ENCODE results near the gene LUZP2.

Gene LUZP2

DNA sequence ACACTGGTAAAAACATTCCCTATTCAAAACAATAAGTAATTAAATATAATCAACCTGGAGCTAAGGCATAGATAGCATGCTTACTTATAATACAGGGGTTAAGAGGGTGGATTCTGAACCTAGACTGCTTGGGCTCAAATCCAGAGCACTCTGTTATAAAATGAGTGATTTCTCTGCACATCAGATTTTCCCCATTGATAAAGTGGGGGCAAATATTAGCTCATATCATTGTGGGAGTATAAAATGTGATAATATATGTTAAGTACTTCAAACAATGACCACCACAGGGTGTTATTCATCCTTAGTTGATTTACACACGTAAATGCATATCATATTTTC is 139.4 kb downstream of the LUZP2 start:
- DNase-seq = no peak

DNA sequence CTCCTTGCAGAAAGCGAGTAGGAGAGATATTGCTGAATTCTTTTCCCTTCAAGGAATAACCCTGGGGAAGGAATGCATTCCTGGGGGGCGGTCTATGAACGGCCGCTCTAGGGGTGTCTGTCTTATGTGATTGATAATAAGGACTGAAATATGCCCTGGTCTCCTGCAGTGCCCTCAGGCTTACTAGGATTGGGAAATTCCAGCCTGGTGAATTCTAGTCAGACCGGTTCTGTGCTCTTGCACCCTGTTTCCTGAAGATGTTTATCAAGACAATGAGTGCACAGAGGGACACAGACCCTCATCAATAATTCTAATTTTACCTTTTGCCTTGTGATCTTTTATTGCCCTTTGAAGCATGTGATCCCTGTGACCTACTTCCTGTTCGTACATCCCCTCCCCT is 140.7 kb downstream of the LUZP2 start:
- no peak for DNase-seq

DNA sequence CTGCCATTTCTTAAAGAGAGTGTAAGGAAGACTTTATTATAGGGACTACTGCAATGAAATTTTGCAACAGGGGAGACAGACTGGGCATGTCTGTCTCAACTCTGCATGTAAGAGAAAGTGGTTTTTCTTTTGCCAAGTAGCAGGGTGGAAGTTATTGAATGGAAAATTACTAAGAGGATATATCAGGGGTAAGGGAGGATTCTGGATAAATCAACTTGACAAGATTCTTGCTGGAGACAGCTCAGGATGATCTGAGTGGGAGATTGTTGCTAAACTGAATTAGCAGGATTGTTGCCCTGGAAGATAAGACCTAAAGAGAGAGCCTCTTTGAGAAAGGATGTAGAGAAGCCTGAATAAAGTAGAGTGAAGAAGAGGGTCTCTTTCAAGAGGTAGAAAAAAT is 145.8 kb downstream of the LUZP2 start:
- no peak for DNase-seq

DNA sequence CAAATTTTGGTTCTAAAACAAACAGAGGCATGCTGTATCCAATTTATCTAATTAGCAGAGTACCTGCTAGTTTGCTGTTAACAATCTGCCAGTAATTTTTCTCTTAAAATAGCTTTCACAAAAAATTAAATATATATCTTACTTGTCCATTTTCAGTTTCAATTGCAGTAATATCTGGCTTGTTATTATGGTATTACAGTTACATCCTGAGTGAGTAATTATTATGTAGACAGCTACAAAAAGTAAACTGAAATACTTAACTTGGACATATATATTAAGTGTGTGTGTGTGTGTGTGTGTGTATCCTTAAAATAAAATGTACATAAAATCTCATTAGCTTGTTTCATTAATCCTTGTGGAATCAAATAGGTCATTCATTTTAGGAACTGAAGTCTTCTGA is 148.7 kb downstream of the LUZP2 start:
- no peak for DNase-seq

DNA sequence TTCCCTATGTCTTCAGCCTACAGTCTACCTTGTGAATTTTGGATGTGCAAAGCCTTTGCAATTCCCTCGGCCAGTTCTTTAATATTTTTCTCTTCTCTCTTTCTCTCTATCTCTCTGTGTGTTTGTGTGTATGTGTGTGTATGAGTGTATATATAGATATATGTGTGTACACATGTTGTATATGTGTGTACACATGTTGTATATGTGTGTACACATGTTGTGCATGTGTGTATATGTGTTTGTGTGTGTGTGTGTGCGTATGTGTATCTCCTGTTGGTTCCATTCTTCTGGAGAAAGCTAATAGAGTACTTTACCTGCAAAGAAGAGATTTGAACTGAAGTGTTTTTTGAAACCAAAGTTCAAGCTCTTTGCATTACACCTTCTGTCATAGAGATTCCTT is 155.0 kb downstream of the LUZP2 start:
- no peak for DNase-seq

DNA sequence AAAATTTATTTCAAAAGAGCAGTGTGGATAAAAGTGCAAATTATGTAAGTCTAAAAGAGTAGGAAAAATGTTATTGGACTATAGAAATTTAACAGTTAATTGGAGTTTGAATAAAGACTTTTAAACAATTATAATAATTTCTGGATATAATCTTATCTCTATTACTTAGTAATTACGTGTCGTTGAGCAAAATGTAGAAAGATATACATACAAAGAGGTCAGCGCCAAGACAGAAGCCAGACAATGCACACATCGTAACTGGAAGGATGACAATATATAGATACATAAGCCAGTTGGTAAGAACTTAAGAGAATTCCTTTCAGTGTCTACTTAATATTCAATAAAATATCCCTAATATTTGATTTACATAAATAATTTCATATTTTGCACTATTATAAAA is 157.0 kb downstream of the LUZP2 start:
- no peak for DNase-seq

DNA sequence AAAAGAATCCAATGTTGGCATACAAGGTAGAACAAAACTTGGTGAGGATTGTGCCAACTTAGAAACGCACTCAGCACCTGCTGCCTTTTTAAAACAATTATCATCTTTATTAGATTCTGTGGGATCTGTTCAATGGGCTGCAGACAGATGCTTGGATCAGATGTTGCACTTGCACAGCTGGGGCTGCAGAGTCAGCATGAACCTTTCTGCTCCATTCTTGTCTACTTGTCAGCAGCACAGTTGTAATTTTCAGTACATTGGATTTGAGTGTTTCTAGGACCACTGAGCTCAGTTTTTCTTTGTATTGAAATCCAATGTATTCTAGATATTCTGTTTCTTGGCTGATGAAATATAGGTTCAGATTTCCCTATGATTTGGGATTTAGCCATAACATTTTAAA is 164.5 kb downstream of the LUZP2 start:
- no peak for DNase-seq

DNA sequence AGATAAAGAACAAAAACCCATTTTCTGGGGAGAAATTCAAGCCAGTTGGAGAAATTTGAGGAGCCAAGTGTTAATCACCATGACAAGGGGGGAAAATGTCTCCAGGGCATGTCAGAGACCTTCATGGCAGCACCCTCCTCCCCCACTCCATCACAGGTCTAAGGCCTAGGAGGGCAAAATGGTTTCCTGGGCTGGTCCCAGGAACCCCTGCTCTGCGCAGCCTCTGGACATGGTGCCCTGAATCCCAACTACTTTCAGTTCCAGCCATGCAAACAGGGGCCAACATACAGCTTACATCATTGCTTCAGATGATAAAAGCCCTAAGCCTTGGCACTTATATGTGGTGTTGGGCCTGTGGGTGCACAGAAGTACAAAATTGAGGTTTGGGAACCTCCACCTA is 167.5 kb downstream of the LUZP2 start:
- DNase-seq = no peak

DNA sequence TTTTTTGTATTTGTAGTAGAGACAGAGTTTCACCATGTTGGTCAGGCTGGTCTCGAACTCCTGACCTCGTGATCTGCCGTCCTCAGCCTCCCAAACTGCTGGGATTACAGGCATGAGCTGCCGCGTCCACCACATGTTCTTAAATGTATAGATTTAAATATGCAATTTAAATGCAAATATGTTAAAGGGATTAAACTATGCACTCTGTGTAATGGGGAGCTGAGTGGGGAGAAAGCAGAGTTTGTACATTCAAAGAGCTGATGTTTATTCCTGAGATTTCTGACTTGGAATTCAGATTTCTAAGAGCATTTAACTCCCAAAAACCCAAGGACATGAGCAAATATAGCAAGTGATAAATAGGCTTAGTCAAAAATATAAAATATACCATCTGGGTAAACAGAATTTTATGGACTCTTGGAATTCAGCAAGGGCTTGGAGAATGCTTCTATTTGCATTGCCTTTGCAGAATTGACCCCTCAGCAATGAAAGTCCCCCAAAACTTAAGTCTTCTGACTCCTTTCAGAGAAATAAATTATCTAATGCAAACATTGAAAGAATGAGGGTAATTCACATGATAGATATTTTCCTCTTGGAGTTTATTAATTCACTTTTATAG is 170.6 kb downstream of the LUZP2 start:
- DNase-seq = no peak

DNA sequence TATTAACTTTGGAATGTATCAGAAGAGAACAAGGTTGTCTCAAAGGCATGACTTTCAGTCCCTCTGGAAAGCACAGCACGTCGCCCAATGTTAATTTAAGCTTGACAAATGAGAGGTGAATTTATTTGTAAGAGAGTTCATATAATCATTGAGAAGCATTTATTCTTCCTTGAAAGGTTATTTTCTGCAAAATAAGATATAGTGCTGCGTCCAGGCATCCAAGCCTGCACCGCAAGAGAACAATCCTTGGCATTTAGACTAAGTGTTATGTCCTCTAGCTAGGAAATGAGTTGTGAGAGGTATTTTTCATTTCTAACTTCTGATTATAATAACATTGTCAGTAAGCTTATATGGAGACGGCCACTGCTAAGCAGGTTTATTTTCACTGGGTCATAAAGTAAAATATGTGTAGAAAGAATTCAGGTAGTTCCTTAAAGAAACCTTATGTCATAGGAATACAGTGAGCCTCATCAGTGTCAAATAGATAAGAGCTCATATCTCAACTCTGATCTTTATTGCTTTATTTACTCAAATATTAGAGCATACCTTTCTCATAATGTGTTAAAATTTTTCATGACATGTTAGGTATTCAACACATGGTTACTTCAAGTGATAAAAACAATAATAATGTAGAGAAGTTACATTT is 182.0 kb downstream of the LUZP2 start:
- no peak for DNase-seq

DNA sequence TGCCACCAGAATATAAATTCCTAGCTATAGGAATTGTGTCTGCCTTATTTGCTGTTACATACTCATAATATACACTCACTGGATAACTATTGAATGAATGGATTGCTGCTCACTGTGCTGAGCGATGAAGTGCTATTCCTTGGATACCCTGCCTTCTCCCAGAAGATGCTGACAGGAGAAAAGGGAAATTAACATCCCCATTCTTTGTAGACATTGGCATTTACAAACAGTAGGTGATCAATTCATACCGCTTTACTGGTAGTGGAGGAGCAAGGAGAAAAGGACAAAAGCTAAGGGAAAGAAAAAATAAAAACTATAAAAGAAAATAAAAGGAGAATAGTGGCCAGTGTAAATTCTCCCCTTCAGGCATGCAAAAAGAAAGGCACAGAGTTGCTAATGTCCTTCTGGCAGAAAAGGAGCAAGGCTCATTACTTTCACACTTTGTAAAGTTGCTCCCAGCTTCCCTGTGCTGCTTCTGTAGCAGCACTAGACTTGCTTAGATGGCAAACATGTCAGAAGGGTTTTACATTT is 183.0 kb downstream of the LUZP2 start:
- DNase-seq = no peak

DNA sequence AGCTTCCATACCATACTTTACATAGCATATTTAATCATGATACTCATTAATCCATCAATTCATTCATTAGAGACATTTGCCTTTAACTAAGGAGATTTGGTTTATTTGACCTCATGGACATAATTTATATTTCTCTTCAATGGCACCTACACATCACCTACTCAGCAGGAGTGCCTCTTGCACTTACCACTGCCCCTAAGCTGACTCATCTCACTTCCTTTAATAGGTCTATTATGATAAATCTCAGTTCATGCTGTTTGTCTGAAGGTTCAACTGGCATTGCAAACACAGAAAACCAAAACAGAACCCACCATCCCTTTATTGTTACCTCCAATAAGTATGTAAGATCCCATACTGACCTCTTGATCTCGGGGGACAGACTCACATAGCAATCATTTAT is 186.7 kb downstream of the LUZP2 start:
- DNase-seq = no peak

DNA sequence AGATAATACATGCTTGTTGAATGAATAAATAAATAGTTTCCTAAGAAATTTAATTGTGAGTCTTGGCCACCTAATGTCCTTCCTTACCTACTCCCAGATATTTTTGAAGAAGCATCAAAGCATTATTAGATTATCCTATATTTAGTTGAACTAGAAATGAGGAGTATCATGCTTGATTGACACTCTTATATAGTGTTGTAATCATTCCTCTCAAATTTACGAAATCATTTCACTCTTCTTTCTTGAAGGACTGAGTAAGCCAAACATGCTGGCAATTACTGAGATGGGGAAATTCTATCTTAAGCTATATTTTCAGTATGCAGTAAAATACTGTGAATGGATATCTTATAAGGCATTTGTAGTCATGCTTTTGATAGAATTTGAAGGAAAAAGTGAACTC is 189.0 kb downstream of the LUZP2 start:
- DNase-seq = no peak

DNA sequence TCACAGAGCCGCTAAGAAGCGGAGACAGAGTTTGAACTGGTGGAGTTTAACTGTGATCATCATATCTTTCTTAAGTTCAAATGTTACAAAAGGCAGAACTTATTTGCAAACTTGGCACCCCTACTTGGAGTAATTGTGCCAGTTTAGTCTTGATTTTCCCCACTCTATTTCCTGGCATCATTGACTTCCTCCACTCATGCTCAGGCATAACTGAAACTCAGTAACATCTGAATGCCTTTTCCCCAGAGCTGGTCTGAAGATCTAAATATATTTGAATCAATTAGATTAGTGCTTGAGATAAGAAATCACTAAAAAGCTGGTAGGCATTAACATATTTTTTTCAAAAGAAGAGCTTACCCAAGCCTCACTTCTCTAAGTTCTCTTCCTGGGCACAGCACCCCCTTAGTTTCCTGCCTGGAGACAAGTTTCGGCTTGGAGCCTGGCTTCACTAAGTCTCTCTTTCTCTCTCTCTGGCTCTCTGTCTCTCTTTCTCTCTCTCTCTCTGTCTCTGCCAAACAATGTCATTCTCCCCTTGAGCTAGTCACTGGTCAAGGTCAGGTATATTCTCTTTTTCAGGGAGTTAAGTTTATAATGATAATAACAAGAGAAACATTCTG is 190.8 kb downstream of the LUZP2 start:
- no peak for DNase-seq

DNA sequence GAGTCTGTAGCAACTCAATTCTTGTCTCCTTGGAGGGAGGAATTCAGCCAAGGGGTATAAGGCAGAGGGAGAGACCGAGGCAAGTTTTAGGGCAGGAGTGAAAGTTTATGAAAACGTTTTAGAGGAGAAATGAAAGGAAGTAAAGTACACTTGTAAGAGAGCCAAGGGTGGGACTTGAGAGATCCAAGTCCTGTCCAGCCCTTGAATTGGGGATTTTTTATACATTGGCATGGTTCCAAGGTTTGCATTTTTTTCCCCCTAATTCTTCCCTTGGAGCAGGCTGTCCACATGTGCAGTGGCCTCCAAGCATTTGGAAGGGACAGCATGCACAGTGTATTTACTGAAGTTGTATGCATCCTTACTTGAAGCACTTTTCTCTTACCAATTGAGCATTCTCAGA is 192.1 kb downstream of the LUZP2 start:
- no peak for DNase-seq

DNA sequence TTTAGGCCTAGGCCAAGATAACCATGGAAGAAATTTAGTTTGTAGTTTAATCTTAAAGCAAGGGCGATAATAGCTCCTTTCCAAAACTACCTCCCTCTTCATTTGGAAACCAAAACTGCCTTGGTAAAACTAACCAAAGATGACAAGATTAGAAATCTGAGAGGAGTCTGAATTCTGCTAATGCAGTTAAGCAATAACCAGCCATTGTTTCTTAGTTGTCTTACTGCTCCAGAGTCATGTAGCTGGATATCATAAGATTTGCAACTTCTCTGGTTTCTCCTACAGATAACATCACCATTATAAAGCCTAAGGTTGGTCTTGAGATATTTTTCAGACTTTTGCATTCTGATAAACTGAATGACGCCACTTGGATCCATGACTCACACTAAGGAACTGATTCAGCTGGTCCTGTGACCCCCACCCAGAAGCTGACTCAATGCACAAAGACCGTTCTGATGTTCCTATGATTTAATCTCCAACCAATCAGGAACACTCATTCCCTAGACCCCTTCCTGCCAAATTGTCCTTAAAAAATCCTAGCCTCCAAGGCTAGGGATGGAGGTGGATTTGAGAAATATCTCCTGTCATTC is 200.8 kb downstream of the LUZP2 start:
- no peak for DNase-seq

DNA sequence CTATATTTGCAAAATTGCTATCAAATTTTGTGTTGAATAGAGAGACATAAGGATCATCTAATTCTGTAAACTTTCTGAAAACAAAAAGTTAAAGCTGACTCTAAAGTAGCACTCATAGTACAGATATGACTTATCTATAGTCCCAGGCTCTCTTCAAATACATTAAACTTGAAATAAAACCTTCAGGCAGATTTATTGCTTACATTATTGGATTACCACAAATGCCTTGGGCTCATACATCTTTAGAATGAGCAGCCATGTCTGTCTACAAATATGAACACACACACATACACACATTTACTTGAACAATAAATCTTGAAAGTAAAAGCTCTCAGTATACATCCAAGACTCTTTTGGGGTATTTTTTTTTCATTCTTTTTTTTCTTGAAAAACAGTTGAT is 207.9 kb downstream of the LUZP2 start:
- DNase-seq = no peak

DNA sequence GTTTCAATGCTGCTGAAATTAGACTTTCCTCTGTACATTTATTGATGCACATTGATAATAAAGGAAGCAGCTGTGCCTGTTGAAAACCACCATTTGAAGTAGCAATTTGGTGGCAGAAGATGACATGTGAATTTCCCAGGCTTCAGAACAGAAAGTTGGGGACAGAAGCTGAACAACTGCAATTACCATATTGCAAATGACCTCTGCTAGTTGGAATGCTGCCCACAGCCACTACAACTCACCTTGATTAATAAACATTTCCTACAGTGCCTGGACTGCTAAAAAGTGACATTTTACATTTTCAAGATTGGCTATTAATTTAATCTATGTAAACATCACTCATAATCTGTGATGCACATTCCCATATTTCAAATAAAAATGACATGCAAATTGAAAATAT is 208.6 kb downstream of the LUZP2 start:
- no peak for DNase-seq

DNA sequence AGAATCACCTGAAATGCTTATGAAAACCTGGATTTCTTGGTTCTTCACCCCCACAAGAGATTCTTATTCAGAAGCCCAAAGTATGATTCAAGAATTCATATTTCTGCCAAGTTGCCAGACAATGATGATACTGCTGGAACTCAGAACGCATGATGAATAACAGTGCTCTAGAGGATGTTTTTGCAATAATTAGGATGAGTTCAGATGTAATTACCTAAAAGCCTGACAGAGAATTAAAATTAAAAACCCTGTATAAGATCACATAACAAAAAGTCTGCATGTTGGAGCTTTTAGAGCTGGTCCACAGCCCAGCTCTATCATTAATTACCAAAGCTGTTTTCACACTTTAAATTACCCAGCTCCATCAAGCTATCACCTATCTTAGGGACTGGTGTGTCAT is 211.8 kb downstream of the LUZP2 start:
- no peak for DNase-seq

DNA sequence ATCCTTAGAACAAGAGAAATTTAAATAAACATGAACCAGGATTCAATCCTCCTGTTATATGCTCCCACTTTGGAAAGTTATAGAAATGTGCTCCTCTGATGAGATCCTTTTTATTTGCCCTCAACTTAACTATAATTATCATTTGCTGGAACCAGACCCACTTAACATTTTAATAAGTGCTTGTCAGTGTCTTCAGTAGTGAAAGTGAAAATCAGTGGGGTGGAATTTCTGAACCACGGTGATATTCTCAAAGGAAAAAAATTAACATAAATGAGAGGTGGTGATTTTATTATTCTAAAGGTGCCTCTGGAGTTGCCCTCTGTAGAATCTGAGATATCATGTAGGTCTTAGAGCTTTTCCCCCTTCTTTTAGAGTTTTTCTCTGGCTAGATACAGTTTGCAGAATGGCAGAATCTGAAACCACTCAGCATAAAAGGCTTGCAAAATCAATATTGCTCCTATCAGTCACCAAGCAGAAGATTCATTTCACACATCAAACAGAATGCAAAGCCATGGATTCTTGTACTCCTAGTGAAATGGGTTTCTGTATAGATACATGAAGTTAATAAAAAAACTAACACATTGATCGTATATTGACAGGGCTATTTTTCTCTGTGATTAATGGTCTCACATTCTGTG is 213.2 kb downstream of the LUZP2 start:
- no peak for DNase-seq

DNA sequence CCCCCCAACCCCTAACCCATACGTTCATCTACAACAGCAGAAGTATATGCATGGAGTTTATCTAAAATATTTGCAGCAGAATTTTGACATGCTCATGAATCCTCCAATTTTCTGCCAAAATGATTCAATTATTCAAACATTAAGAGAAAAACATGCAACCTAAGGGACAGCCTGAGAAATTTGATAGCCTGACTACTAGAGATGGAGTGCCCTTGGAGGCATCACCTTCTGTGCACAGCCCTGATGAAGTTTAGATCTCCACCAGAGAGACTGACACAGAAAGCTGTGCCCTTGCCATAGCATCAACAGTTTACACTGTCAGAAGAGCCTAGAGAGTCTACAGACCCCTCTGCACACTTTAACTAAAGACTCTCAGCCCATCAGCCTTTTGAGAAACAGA is 217.7 kb downstream of the LUZP2 start:
- no peak for DNase-seq

DNA sequence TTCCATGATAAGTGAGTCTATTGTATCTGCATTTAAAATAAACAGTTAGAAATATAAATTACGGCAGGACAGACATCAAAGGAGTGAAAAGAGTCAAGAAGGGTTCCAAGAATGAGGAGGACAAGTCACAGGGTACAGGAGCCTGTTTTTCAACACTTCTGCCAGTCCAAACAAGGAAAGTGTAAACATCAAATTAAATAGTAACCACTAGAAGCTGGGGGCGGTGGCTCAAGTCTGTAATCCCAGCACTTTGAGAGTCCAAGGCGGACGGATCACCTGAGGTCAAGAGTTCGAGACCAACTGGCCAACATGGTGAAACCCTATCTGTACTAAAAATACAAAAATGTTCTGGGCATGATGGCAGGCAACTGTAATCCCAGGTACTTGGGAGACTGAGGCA is 219.6 kb downstream of the LUZP2 start:
- no peak for DNase-seq

DNA sequence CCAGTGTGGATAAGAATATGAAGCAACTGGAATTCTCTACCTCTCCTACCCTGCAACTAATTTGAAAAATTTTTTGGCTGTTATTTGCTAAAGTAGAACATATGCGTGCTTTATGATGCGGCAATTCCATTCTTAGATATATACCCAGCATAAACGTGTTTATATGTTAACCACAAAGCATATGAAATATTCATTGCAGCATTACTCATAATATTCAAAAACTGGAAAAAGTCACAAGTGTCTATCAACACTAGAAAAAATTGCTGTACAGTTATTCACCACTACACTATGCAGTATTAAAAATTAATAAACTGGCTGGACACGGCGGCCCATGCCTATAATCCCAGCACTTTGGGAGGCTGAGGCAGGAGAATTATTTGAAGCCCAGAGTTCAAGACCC is 226.4 kb downstream of the LUZP2 start:
- DNase-seq = no peak

DNA sequence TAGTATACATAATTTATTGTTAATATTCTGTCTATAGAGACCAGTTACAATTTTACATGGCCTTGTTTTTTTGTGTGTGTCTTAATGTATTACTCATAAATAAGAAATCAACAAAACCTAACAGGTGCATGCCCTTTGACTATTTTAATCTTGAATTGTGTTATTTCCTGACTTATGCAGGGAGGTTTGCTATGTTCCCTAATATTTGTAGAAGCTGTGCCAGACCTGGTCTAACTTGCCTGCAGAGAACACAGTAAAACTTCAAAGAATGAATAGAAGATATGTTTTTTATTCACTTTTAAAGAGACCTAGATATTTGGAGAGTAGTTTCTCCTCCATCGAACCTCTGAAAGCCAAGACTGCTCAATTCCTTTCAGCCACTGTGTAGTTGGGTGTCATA is 234.7 kb downstream of the LUZP2 start:
- DNase-seq = no peak

All from NCI-H2029 treated with DMSO at 0.1 percent for 48 hours (cell line).